ENCODE measurements around the gene RAPGEFL1.
"Not testable (repeated sequence)": the region's sequence is repeated elsewhere in the genome, so short reads cannot be mapped to it uniquely, and the experiment has no call there.

Gene RAPGEFL1

GRCh38 chr17:40213914-40214313 is 36.6 kb downstream of the RAPGEFL1 start:
- not testable (repeated sequence) for DNase-seq

DNA sequence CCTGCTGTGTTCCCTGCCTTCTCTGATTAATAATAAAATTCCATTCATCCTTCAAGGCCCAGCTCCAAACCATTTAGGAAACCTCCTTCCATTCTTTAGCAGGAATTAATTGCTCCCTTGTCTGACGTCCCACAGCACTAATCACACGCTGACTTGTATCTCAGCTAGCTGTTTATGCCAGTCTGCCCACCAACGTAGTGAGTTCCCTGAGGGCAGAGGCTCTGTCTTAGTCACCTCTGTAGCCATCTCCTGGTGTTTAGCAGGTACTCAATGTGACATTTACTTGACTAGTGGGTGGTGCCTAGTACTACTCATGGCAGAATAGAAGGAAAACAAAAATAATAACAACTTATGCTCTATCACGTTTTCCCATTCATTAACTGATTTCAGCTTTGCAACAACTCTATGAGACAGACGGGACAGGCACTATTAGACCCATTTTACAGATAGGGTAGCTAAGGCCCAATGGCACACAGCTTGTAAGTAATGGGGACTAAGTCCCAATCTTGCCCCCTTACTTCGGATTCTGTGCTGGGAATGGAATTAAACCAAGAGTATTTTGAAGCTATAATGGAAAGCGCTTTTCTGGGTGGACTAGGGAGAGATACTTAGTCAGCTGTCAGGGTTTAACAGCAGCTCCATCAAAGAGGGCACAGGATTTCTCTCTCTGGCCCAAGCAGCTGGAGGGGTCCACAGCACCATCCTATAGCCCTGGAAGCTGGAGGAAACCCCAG is 40.9 kb downstream of the RAPGEFL1 start:
- no peak for DNase-seq

DNA sequence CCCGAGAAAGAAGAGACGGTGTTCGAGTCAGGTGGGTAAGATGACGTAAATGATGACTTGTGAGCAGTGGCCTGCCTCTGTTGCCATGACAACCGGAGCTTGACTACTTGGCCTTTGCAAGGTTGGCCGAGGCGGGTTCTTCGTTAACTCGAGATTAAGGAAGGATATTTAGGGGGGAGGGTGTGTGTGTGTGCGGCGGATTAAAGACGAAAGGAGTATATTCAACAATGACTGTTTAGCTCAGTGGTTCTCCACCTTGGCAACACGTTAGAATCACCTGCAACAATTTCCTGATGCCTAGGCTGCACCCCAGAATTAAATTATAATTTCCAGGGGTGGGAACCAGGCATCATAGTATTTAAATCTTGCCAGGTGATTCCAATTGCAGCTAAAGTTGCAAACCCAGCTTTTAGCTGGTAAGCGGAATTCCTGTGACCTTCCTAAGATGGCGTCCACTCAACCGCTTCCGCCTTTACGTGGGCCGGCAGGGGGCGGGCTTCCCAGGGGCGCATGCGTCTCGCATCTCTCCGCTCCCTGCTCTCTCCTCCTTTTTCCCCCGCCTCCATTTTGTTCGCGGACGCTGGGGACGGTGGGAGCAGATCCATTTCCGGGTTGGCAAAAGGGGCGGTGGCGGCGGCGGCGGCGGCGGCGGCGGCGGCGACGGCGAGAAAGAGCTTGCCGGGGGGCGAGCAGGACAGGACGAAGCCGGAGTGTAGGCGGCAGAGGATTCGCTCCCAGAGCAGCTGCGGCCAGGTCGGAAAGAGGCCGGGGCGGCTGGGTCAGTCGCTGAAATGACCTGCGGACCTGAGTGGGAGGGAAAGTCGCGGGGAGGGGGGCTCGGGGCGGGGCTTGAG is 41.7 kb downstream of the RAPGEFL1 start, which contains the start of gene WIPF2:
Gene WIPF2, plus strand, starts transcription at position 565 of the 854 bp plus-strand sequence. CDS start 37,156 bp downstream, outside the sequence.
- peak; percentile 98 for DNase-seq

DNA sequence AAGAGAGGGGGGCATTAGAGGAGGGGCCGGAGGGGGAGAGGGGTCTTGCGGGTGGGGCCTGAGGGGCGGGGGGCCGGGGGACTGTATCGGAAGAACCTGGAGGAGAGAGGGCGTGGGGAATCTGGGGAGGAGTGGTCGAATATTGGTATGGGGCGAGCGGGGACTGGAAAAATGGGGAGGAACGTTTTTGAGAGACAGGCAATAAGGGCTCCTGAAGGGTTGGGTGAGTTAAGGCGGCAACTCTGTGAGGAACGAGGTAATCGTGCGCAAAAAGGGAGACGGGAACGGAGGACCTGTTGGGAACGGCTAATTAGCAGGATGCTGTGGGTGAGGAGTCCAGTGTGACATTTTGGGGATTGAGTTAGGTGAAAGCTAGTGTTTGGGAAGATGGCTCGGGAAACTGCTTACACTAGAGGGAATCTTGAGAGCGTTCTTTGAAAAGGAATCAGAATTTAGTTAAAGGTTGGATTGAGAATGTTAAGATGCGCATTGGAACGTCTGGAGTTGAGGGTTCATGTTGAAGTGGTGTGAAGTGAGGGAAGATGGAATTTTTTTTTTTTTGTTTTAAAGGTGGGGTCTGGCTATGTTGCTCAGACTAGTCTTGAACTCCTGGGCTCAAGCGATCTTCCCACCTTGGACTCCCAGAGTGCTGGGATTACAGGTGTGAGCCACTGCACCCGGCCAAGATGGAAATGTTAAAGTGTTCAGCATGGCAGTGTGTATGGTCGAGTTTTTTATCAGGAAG is 42.5 kb downstream of the RAPGEFL1 start:
- peak; percentile 34 for DNase-seq

- DNase-seq: no peak
These were observed 47.7 kb downstream of the RAPGEFL1 start for GRCh38 chr17:40224718-40225550.

DNA sequence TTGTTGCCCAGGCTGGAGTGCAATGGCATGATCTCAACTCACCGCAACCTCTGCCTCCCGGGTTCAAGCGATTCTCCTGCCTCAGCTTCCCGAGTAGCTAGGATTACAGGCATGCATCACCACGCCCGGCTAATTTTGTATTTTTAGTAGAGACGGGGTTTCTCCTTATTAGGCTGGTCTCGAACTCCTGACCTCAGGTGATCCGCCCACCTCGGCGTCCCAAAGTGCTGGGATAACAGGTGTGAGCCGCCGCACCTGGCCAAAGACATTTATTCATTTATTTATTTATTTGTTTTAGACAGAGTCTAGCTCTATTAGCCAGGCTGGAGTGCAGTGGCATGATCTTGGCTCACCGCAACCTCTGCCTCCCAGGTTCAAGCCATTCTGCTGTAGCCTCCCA is 51.9 kb downstream of the RAPGEFL1 start:
- not testable (repeated sequence) for DNase-seq

- DNase-seq: no peak
These were observed 53.4 kb downstream of the RAPGEFL1 start for GRCh38 chr17:40230670-40231069.

DNA sequence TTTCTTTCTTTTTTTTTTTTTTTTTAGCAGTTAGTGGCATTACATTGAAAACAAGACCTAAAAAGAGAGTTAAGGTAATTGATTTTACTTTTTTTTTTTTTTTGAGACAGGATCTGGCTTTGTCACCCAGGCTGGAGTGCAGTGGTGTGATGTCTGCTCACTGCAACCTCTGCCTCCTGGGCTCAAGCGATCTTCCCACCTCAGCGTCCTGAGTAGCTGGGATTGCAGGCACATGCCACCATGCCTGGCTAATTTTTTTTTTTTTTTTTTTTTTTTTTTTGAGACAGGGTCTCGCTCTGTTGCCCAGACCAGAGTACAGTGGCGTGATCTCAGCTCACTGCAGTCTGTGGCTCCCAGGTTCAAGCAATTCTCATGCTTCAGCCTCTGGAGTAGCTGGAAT is 54.7 kb downstream of the RAPGEFL1 start:
- DNase-seq: not testable (repeated sequence)

- no peak for DNase-seq
These were observed 64.1 kb downstream of the RAPGEFL1 start for GRCh38 chr17:40241252-40241834.

GRCh38 chr17:40242774-40243173 is 65.5 kb downstream of the RAPGEFL1 start:
- DNase-seq: no peak

DNA sequence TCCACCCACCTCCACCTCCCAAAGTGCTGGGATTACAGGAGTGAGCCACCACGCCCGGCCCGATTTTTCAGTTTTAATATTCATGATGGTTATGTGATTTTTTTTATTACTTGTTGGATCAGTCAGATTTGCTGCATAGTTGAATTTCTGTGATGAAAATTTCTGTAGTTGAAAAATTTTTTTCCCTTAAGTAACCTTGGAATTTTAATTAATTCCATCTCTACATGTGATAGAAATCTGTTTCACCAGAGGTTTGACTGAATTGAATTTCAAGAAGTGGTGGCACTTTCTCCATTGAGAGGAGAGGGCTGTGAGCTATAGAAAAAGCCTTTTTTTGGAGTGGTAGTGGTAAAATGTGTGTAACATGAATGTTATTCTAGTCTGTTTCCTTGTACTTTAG is 66.5 kb downstream of the RAPGEFL1 start:
- no peak for DNase-seq

- DNase-seq: no peak
These were observed 67.0 kb downstream of the RAPGEFL1 start for GRCh38 chr17:40244255-40244654.

Data from CD4-positive, alpha-beta T cell treated with Interleukin-6 for 4 hours (primary cell).